Measurements from ENCODE around the gene OGA. TPM values are rescaled to one million over a fixed set of nuclear protein-coding genes. Genes with fewer than 3 reads are reported as not detected.
"Not testable (repeated sequence)": the region's sequence is repeated elsewhere in the genome, so short reads cannot be mapped to it uniquely, and the experiment has no call there.

OGA gene
- total RNA-seq, 1 donor from 2014 or later, result 407 TPM

- DNase-seq (ENCODE audit: low spot score in 2 of 2), result no peak
- no peak for FAIRE-seq
Observed at GRCh38 chr10:101814466-101815071, 3.7 kb downstream of the OGA start.

GRCh38 chr10:101812606-101813005 is 5.6 kb downstream of the OGA start:
- no peak for DNase-seq (ENCODE audit: low spot score in 2 of 2)
- no peak for FAIRE-seq

- FAIRE-seq (no peak), DNase-seq (ENCODE audit: low spot score in 2 of 2) (no peak)
Observed at GRCh38 chr10:101807158-101807557, 11.1 kb downstream of the OGA start.

GRCh38 chr10:101803511-101803910 is 14.7 kb downstream of the OGA start:
- no peak for DNase-seq (ENCODE audit: low spot score in 2 of 2)
- no peak for FAIRE-seq

- no peak for FAIRE-seq
- DNase-seq (ENCODE audit: low spot score in 2 of 2), result no peak
Observed at GRCh38 chr10:101797403-101798059, 20.7 kb downstream of the OGA start.

- DNase-seq (ENCODE audit: low spot score in 2 of 2), result no peak
- no peak for FAIRE-seq
Observed at GRCh38 chr10:101793526-101793925, 24.7 kb downstream of the OGA start.

GRCh38 chr10:101789686-101790085 is 28.6 kb downstream of the OGA start:
- FAIRE-seq (no peak), DNase-seq (ENCODE audit: low spot score in 2 of 2) (no peak)

GRCh38 chr10:101789231-101789630 is 29.0 kb downstream of the OGA start:
- DNase-seq (ENCODE audit: low spot score in 2 of 2); FAIRE-seq: not testable (repeated sequence)

DNA sequence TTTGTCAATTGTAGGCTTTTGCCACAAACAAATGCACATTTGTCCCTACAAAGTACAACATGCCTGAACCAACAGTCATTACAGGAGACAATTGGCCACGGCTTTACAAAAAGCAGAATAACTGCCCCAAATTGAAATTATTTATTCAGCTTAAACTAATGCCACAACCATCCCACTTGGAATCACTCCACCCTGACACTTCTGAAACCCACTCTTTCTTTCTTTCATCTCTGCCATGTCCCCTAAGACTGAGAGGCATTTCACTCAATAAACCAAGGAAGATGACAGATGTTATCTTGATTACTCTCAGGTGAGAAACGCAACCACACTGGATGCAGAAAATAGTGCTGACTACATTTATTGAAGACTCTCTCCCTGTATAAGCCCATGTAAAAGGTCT is 32.4 kb downstream of the OGA start:
- no peak for FAIRE-seq

DNA sequence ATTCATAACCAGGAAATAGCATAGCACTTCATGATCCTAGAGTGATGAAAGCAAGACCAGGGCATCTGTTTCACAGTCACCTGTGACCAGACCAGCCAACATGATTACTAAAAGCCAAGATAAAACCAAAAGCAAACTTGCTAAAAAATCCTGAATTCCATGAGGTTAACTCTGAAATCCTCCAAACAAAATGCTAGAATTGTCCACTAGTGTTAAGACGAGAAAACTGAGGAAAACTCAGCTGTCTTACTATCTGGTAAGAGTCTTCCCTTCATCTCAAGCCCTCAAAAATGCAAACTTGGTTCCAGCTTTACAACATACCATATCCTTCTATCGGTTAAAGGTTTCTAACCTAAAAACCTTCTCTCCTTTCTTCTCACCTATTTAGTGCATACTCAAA is 33.7 kb downstream of the OGA start:
- no peak for FAIRE-seq
- DNase-seq (ENCODE audit: low spot score in 2 of 2), result no peak

More for the DNA sequence above, 32.4 kb downstream of the OGA start:
- no peak for DNase-seq (ENCODE audit: low spot score in 2 of 2)

DNA sequence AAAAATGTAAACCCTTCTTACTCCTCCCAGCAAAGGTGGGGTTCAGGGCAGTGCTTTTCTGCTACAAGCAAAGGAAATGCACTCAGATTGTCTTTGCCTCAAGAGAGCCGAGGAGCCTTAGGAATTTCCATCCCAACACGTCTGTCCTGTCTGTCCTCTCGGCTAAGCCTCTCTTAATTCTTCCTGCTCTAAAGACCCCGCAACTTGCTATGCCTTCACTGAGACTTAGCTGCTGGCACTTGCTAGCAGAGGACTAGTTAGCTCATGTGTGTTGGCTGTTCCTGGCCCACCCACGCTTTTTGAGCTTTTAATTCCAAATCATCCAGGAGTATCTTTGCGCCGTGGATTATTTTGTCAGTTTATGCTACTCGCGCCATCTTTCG is 34.5 kb downstream of the OGA start:
- FAIRE-seq, result no peak
- no peak for DNase-seq (ENCODE audit: low spot score in 2 of 2)

DNA sequence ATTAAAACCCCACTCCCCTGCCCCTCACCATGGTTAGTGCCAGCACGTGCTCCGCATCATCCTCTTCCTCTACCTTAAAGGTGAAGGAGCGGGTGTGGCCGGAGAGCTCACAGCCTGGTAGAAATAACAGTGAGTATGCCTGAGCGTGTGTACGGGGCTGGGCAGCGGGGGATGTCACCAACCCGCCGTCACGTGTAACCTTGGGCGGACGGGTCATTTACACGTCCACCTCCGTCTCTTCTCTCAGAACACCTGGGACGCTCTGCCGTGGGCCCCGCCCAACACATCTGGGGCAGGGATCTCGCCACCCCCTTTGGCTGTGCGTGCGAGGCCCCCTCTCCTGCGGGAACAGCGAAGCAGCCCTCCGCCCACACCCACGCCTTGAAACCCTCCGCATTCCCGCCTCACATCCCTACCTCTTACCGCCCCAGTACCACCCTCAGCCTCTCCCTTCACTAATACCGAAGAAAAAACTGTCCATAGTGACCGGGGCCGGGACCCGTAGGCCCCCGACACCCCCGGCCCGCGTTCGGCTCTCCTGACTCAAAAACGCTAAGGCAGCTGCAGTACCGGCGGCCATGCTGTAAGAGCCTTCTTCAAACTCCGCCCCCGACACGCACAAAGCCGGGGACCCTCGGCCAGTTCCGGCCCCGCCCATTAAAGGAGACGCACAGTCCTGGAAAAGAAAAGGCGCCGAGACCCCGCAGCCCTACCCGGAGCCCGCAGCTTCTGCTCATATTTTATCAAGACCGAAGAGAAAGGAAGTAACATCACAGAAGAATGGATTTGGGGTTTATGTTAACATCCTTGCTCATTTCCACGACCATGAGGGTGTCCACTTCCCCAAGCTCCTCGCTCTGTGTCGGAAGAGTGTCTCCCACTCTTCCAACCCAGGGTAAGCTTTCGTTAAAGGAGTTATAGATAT is 35.2 kb downstream of the OGA start, which contains the start of gene NPM3:
TSS of gene NPM3 (minus strand) at position 636 of the 925 bp plus-strand sequence. CDS start at position 580, 56 bp downstream.
- peak; percentile 79 to 88 for DNase-seq (ENCODE audit: low spot score in 2 of 2)
- no peak for FAIRE-seq

DNA sequence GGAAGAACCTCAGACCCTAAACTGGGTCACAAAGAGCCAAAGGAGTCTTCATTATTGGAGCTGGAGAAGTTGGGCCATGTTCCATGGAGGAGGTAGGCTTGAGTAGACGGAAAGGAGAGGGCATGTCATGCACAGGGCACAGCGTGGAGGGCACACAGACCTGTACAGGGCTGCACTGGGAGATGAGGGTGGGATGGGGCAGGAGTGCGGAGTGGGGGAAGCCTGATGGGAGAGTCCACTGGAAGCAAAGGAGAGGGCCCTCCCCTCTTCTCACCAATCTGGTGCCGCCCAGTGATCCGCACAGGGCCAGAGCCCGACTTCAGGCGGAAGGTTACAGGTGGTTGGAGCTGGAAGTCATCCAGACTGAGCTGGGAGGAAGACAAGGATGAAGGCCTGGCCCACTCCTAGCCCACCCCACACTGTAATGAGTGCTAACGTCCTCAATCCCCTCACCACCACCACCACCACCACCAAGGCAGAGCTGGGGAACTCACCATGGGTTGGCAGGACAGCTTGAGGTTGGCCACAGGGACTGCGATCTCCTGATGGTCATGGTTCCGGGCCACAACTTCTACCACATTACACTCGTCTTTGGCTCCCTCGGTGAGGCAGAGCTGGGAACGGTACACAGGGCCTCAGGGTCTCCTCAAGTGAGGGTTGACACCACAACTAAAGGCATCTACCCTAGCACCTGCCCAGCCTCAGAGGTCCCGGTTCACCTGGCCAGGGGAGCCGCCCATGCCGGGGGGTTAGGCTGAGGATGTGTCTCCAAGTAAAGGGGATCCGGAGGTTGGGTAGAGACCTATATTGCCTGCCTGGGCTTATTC is 36.0 kb downstream of the OGA start:
- FAIRE-seq, result no peak
- DNase-seq (ENCODE audit: low spot score in 2 of 2), result no peak

DNA sequence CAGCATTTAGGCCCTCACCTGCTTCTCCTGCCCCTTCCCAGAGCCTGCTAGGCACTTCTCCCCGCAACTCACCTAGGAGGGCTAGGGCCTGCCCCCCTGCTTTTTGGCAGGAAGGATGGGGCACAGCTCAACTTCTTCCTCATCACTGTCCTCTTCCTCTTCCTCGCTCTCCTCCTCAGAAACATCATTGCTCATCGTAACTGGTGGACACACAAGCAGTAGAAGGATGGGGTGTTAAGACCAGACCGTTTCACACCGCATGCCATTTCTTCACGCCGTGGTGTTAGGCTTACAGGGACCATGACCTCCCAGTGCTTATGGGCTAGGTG is 36.6 kb downstream of the OGA start:
- DNase-seq (ENCODE audit: low spot score in 2 of 2) (no peak), FAIRE-seq (no peak)

DNA sequence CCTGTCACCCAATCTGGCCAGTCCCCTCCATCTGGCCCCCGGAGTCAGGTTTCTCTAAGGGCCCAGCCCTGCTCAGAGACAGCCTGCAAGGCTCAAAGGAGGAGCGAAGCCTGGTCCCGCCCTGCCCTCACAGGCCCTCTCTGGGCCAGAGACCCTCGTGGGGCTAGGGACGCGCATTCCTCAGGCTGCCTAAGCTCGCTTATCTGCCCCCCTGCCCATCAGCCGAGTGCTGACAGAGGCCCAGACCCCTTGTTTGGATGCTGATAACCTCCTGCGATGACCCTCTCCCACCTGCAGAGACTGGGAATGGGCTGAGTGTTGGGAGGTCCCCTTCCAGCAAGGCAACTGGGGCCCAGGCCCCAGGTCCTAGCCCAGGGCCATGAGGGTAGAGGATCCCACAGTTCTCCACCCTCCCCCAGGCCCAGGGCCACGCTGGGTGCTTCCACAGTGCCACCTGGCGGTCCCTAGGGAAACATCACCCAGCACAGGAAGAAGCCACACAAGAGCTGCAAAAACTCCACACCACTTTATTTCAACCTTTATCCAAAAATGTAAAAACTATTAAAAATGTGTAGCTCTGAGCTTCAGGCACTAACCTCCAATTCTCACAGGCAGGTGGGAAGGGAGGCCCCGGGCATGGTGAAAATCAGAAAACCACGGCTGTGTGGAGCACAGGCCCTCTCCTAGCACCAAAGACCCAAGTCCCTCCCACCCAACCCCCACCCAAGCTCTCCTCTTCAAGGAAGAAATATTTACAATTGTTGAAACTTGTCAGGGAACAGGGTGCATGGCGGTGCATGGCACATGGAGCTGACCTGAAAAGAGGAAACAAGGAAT is 37.2 kb downstream of the OGA start:
- no peak for FAIRE-seq
- peak; percentile 79 to 86 for DNase-seq (ENCODE audit: low spot score in 2 of 2)

GRCh38 chr10:101780187-101780817 is 37.9 kb downstream of the OGA start:
- FAIRE-seq (no peak), DNase-seq (ENCODE audit: low spot score in 2 of 2) (no peak)

GRCh38 chr10:101779544-101780186 is 38.6 kb downstream of the OGA start:
- DNase-seq (ENCODE audit: low spot score in 2 of 2) (peak; percentile 79 to 87), FAIRE-seq (no peak)

DNA sequence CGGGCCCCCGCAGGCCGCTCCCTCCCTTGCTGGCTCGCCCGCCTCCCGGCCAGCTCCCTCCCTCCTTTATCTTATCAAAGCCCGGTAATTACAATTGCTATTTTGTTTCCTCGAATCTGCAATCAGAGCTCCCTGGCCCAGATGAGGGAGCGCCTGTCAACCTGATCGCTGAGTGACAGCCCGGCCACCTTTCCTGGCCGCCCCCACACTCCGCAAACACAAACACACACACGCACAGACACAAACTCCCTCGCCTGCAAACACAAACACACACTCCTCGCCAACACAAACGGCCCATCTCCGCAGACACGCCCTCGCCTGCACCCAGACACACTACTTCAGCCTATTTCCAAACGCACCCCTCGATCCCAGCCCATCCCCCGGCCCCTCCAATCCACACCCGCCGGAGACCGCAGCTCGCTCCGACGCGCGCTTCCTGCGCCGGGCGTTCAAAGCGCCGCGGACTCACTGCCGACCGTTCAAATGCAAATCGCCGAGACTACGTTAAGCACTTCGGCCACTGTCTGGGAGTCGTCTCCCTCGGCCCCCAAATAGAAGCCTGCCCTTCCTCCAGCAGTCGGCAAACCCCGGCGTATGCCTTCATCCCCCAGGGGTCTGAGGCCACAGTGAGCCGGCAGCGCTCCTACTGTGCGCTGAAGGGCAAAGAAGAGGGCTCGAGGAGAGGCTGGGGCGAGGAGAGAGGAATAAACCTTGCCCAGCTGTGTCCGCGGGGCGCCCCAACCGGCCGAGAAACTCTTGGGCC is 39.3 kb downstream of the OGA start:
- FAIRE-seq (no peak), DNase-seq (ENCODE audit: low spot score in 2 of 2) (no peak)
